ENCODE results near the gene PFKL.
"Not testable (repeated sequence)": the region's sequence is repeated elsewhere in the genome, so short reads cannot be mapped to it uniquely, and the experiment has no call there.

PFKL gene

DNA sequence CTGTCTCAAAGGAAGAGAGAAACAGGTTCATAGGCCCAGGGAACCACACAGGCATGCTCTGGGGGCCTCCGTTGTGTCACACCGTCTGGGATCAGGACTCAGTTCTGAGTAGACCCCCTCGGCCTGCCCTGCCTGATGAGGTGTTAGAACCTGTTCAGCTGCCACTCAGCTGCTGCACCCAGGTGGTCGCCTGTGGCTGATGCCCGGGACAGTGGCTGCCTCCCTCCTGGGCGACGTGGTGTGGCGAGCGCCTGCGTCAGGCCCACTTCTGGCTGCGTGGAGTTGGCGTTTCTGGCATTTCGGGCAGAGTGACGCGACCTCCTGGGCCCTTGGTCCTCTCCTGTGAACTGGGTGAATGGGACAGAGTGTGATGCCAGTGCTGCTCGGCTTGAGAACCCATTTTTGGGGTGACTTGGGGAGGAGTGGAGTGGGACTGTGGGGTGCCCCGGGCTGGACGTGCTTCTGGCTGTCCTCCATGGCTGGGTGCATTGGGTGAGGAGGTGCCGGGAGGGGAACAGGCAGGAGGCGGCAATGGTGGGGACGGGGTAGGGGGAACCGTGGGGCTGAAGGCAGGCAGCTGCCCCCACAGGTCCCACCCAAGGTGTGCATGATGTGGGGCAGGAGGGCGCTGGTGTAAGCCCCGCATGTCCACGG lies 28.5 kb downstream of the PFKL start:
- no peak for DNase-seq (ENCODE audit: low spot score)

DNA sequence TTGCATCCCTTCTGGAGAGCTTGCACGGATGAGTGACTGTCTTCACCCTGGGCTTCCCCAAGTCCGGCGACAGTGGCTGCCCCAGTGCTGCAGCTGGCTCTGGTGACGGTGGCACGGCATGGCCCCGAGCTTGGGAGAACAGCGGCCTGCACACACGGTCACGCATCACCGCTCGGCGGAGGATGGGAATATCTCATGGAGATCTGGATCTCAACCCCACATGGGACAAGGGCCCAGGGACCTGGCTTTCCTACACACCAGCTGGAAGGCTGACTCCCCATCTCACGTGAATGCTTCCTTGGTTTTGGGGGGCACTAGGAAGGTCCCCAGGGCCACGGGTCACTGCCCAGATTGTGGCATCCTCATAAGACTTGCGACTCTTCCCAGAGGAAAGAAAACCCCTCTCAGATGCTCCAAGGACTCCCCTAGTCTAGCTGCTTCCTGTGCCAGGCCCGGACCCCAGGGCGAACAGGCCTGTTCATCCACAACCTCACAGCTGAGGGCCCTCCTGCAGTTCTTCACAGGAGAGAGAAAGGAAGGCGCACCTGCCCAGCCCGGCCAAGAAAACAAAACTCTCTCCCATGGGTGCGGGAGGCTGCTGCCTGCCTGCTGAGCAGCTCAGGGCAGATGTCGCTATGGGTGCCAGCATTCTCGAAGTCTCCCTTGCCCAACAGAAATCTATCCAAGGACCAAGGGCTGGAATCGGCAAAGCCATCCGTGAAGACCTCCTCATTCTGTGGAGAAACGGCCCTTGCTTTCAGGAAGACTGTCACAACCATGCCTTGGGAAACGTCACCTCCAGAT lies 29.4 kb downstream of the PFKL start:
- DNase-seq (ENCODE audit: low spot score) = no peak

DNA sequence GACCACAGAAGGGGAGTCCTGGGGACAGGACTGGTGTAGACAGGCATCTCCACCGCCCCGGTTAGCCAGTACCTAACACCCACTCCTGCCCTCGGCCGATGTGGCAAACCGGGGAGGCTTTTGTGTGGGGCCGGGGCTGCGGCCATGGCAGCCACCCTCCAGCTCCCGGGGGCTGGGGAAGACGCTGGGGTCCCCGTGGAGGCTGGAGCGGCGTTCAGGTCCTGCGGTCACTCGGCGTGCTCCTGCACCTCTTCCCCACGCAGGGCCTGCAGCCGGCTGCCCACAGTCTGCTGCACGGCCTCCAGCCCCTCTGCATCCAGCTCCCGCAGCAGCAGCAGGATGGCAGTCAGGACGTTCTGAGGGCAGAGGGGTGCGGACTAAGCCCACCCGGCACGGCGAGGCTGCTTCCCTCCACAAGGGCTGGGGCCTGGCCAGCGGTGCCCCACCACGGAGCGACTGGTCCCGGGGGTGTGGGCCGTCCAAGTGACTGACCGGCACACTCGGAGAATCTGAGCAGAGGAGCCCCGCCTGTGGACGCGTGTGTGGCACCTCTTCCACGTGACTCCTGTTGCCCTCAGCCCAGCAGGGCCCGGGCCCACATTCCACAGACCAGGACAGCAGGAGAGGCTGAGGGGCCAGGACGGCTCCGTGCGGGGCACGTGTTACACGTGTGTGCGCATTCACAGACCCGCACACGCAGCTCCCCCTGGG lies 30.3 kb downstream of the PFKL start:
- DNase-seq (ENCODE audit: low spot score) = no peak

- DNase-seq (ENCODE audit: low spot score) = no peak
These were observed 30.8 kb downstream of the PFKL start for GRCh38 chr21:44330698-44331097.

GRCh38 chr21:44331209-44331608 lies 31.4 kb downstream of the PFKL start:
- no peak for DNase-seq (ENCODE audit: low spot score)

DNA sequence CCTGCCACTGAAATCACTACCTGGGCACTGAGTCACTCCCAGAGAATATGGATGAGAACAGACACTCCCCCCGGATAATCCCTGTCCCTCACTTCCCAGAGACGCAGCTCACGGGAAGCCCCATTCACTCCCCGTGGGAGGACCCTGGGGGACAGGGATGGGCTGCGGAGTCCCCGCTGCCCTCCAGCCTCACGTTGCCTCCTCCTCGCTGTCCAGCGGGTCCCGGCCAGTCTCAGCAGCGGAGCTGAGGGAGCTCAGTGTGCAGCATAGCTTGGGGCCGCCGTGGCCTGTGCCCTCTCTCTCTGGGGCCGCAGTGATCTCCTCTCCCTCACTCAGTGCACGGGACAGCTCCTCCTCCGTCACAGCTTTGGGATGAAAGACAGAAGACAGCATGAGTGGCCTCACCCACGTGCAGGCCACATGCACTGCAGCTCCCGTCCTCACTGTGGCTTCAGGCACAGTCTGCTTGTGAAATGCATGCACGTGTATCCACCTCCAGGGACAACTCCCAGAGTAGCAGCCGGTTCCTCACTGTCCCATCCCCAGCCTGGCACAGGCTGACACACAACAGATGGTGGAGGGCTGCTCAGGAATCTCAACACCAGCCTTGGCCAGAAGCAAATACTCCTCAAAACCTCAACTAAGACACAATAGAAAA lies 31.9 kb downstream of the PFKL start:
- no peak for DNase-seq (ENCODE audit: low spot score)

- no peak for DNase-seq (ENCODE audit: low spot score)
These were observed 32.5 kb downstream of the PFKL start for GRCh38 chr21:44332383-44332782.

DNA sequence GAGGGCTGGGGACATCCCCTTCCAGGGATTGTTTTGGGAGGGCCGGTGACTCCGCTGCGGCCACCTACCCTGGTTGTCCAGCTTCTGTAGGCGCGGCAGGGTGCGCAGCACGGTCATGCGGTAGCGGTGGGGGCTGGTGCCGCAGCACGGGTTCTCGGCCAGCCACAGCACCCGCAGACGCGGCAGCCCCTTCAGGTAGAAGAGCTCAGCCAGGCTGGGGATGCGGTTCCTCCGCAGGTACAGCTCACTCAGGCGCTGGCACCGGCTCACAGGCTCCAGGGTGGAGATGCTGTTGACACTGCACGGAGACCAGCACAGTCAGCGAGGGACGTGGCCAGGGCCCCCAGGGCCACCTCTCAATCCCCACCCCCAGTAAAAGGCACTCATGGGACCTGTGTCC lies 33.1 kb downstream of the PFKL start:
- no peak for DNase-seq (ENCODE audit: low spot score)

DNA sequence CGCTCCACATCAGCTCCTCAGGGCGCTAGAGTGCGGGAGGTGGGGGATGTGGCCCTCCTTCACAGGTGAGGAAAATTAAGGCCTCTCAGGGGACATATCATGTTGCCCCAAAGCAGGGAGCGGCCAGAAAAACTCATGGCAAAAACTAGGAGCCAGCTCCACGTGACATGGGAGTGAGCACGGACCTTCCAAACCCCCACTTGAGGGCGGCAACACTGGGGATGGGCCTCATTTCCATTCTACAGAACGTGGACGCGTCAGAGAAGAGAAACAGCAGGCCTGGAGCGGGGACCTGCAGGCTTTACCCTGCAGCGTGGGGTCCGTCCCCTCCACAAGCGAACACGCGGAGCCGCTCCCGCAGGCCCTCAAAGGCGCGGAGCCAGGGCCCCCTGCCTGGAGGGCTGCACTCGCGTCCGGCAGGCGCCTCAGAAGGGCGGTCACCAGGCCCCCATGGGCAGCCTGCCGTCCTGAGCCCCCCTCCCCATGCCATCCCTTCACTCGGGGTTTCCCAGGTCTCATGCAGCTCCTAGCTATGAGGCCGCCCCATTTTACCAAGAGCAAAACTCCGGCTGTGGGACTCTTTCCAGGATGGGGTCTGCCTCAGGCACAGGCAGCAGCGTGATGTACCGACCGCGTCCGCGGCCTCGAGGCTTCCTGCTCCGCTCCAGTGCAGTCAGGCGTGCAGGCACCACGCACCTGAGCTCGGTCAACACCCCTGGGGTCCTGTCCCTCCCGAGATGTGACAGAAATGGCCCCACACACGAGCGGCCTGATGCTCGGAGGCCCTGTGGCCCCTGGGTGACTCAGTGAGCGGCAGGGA lies 33.9 kb downstream of the PFKL start:
- DNase-seq (ENCODE audit: low spot score) = no peak

- DNase-seq (ENCODE audit: low spot score) = no peak
These were observed 34.6 kb downstream of the PFKL start for GRCh38 chr21:44334329-44335030.

- no peak for DNase-seq (ENCODE audit: low spot score)
These were observed 35.6 kb downstream of the PFKL start for GRCh38 chr21:44335266-44336059.

DNA sequence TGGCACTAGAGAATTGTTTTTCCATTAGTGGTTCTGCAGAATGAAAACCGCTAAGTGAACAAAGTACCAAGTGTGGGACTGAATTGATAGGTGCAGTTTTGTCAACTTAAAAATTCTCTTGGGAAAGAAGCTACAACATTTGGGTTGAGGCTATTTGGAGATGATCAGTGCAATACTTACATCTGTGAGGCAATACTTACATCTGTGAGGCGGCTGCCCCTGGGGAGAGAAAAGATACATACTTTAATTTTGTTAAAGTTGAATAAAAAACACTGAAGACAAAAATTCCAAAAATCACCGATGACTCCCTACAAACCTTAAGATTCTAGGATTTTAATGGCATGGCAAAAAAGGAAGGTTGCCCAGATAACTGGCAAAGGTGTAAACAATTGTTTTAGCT lies 37.6 kb downstream of the PFKL start:
- no peak for DNase-seq (ENCODE audit: low spot score)

DNA sequence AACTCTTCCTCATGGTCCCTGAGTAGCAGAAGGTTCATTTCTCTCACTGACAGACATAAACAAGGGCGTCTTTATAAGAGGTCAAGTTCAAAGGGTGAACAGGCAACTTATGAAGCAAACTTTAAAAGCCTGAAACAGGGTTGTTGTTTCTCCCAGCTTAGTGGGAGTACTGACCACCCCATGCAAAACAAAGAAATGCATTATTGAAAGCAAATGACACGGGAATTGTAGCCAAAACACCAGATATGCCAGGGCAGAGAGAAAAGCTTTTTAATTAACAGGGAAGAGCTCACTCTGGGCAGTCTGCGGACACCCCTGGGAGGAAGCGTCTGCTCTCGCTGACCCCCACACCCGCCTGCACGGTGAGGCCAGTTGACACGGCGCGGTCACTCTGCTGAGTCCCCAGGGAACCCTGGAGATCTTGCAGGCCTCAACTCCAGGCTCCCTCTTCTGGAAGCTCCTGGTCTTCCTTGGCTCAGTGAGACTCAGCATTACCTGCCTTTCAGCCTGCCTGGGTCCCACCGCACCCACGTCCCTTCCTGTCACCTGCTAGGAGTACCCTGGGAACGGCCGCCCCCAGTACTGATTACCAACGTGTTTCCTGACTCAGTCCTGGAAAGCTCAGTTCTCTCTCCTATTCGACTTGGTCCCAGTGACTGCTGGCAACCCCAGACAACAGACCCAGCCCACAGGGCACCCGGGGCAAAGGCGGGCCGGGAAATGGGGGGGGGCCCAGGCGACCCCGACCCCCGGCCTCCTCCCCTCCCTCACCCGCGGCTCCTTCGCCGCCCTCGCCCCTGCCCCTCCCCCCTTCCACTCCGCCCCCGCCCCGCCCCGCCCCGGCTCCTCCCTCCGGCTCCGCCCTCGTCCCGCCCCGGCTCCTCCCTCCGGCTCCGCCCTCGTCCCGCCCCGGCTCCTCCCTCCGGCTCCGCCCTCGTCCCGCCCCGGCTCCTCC lies 38.4 kb downstream of the PFKL start:
- peak; percentile 36 for DNase-seq (ENCODE audit: low spot score)

DNA sequence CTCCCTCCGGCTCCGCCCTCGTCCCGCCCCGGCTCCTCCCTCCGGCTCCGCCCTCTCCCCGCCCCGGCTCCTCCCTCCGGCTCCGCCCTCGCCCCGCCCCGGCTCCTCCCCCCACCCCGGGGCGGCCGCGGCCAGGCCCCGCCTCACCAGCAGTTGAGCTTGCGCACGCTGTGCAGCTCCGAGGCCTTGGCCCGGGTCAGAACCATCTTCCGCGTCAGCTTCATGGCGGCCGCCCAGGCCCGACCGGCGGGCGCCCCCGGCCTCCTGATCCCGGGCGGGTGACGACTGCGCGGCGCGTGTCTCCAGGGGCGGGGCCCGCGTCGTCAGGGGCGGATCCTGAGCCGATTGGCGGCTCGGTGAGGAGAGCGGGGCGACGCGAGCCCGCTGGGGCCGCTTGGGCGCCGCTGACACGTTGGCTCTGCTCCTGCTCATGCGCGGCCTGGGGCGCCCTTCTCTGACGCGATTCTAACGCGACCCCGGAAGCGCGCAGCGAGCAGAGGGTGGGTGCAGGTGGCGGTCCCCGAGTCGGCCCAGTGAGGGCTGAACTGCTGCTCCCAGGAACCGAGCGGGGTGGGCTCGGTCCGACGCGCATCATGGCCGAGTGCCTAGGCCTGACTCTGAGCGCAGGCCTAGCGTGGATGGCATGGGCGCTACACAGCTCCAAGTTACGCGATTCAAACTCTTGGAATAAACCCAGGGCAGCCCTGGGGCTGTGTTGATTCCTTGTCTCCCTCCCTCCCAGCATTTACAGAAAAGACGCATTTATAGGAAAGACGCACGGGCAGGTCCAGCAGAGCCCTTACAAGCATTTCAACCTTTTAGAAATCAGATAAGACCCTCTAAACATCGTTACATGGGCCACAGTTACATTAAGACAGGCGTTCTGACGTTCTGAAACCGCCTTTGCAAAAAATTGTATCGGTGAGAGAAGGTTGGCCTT lies 39.4 kb downstream of the PFKL start, which contains the start of gene CFAP410:
CFAP410 (minus strand) TSS at position 420 of the 940 bp plus-strand sequence; CDS start at position 224, 196 bp downstream.
- DNase-seq (ENCODE audit: low spot score) = peak; percentile 97

DNA sequence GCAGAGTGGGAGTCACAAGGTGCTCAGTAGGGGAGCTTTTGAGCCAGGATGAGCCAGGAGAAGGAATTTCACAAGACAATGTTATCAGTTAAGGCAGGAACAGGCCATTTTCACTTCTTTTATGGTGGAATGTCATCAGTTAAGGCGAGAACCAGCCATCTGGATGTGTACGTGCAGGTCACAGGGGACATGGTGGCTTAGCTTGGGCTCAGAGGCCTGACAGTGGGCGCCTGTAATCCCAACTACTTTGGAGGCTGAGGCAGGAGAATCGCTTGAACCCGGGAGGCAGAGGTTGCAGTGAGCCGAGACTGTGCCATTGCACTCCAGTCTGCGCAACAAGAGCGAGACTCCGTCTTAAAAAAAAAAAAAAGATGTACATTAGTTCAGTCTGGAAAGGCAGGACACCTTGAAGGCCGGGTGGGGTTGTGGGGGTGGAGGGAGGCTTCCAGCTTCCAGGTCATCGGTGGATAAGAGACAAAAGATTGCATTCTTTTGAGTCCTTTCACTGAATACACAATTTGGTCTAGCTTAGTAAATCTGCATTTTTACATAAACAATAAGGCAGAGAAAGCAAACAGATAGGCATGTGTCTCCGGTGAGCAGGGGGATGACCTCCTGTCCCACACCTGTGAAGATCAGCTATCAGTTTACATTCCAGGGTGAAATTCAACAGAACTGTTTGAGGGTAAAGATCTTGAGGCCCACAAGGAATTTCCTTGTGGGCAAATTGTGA lies 42.0 kb downstream of the PFKL start:
- not testable (repeated sequence) for DNase-seq (ENCODE audit: low spot score)

DNA sequence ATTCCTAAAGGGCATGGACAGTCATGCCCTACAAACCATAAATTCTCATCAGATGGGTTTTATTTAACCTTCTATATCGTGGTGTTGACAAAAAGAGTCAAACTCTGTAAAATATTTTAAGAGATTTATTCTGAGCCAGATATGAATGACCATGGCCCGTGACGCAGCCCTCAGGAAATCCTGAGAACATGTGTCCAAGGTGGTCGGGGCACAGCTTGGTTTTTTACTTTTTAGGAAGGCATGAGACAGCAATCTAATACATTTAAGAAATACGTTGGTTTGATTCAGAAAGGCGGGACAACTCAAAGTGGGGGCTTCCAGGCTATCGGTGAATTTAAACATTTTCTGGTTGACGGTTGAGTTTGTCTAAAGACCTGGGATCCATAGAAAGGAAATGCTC lies 43.1 kb downstream of the PFKL start:
- DNase-seq (ENCODE audit: low spot score) = not testable (repeated sequence)
